IPS-18a (cell line): Measurements from ENCODE around the gene TAX1BP3.

Experiments used
- H3K27ac ChIP-seq: one replicate; pipeline ENCODE4 v1.5.1; 2013; ENCODE audit warnings: low read length
- H3K27me3 ChIP-seq: one replicate; pipeline ENCODE4 v1.6.1; 2013; ENCODE audit warnings: mild to moderate bottlenecking, low read length; ENCODE audit not compliant: control insufficient read depth, insufficient read depth
- H3K36me3 ChIP-seq: one replicate; pipeline ENCODE4 v1.6.1; 2013; ENCODE audit warnings: low read depth, low read length; ENCODE audit not compliant: control insufficient read depth
- H3K4me1 ChIP-seq: one replicate; pipeline ENCODE4 v1.6.1; 2013; ENCODE audit warnings: low read depth, low read length; ENCODE audit not compliant: control insufficient read depth
- H3K4me3 ChIP-seq: one replicate; pipeline ENCODE4 v1.5.1; 2013; ENCODE audit warnings: low read length
- H3K9ac ChIP-seq: one replicate; pipeline ENCODE4 v1.6.1; 2013; ENCODE audit warnings: mild to moderate bottlenecking, low read length, moderate library complexity
- H3K9me3 ChIP-seq: one replicate; pipeline ENCODE4 v1.6.1; 2013; ENCODE audit warnings: low read depth, low read length; ENCODE audit not compliant: control insufficient read depth

TAX1BP3 gene

GRCh38 chr17:3695723-3696411 lies 27.5 kb upstream of the TAX1BP3 start, which contains the start of gene P2RX5:
TSS of gene P2RX5 (minus strand) at chr17:3696155. CDS start at chr17:3696005, 150 bp downstream.
- Histone ChIP-seq H3K27me3 (peaks cover 32% of the 10 kb centered on the region), H3K36me3 (no peaks in the 10 kb centered on the region), H3K27ac (no peak within 1 kb of the TSS), H3K9ac (peak within 1 kb of the TSS; percentile 11), H3K4me3 (peak within 1 kb of the TSS; percentile 43), H3K4me1 (peaks cover 6% of the 10 kb centered on the region), H3K9me3 (no peaks in the 10 kb centered on the region)

GRCh38 chr17:3695129-3695722 lies 26.8 kb upstream of the TAX1BP3 start:
- Histone ChIP-seq H3K9ac (no peak overlapping the region), H3K27me3 (peaks cover 32% of the 10 kb centered on the region), H3K36me3 (no peaks in the 10 kb centered on the region), H3K4me3 (peak overlapping the region; percentile 43), H3K9me3 (no peaks in the 10 kb centered on the region), H3K4me1 (peaks cover 6% of the 10 kb centered on the region), H3K27ac (no peak overlapping the region)

GRCh38 chr17:3693829-3694231 lies 25.5 kb upstream of the TAX1BP3 start:
- H3K9ac ChIP-seq, result no peak overlapping the region
- no peak overlapping the region for H3K27ac ChIP-seq
- no peaks in the 10 kb centered on the region for H3K9me3 ChIP-seq
- peaks cover 6% of the 10 kb centered on the region for H3K4me1 ChIP-seq
- no peak overlapping the region for H3K4me3 ChIP-seq
- H3K36me3 ChIP-seq, result no peaks in the 10 kb centered on the region
- peaks cover 32% of the 10 kb centered on the region for H3K27me3 ChIP-seq

GRCh38 chr17:3693141-3693540 lies 24.8 kb upstream of the TAX1BP3 start:
- Histone ChIP-seq H3K27me3 (peaks cover 32% of the 10 kb centered on the region), H3K4me3 (no peak overlapping the region), H3K9me3 (no peaks in the 10 kb centered on the region), H3K27ac (no peak overlapping the region), H3K4me1 (peaks cover 6% of the 10 kb centered on the region), H3K36me3 (no peaks in the 10 kb centered on the region), H3K9ac (no peak overlapping the region)

- no peak overlapping the region for H3K9ac ChIP-seq
- H3K27me3 ChIP-seq, result peaks cover 29% of the 10 kb centered on the region
- H3K4me3 ChIP-seq, result no peak overlapping the region
- no peak overlapping the region for H3K27ac ChIP-seq
- H3K4me1 ChIP-seq, result peaks cover 6% of the 10 kb centered on the region
- H3K9me3 ChIP-seq, result no peaks in the 10 kb centered on the region
- H3K36me3 ChIP-seq, result no peaks in the 10 kb centered on the region
Measured at GRCh38 chr17:3692346-3692745, 24.0 kb upstream of the TAX1BP3 start.

- H3K9me3 ChIP-seq, result no peaks in the 10 kb centered on the region
- peaks cover 6% of the 10 kb centered on the region for H3K4me1 ChIP-seq
- peaks cover 24% of the 10 kb centered on the region for H3K27me3 ChIP-seq
- H3K27ac ChIP-seq, result no peak overlapping the region
- no peak overlapping the region for H3K9ac ChIP-seq
- H3K4me3 ChIP-seq, result no peak overlapping the region
- no peaks in the 10 kb centered on the region for H3K36me3 ChIP-seq
Measured at GRCh38 chr17:3691617-3692067, 23.3 kb upstream of the TAX1BP3 start.

GRCh38 chr17:3690094-3690715 lies 21.8 kb upstream of the TAX1BP3 start:
- no peak overlapping the region for H3K4me3 ChIP-seq
- H3K4me1 ChIP-seq, result peaks cover 6% of the 10 kb centered on the region
- H3K36me3 ChIP-seq, result no peaks in the 10 kb centered on the region

GRCh38 chr17:3689262-3690093 lies 21.1 kb upstream of the TAX1BP3 start:
- Histone ChIP-seq H3K4me1 (peaks cover under 1% of the 10 kb centered on the region), H3K4me3 (no peak overlapping the region)

More at GRCh38 chr17:3690094-3690715, 21.8 kb upstream of the TAX1BP3 start:
- Histone ChIP-seq H3K9ac (no peak overlapping the region), H3K27me3 (peaks cover 11% of the 10 kb centered on the region), H3K9me3 (no peaks in the 10 kb centered on the region), H3K27ac (no peak overlapping the region)

GRCh38 chr17:3688852-3689261 lies 20.5 kb upstream of the TAX1BP3 start:
- no peak overlapping the region for H3K4me3 ChIP-seq
- no peak overlapping the region for H3K27ac ChIP-seq
- no peaks in the 10 kb centered on the region for H3K4me1 ChIP-seq
- H3K27me3 ChIP-seq, result no peaks in the 10 kb centered on the region
- no peaks in the 10 kb centered on the region for H3K36me3 ChIP-seq
- no peak overlapping the region for H3K9ac ChIP-seq
- H3K9me3 ChIP-seq, result no peaks in the 10 kb centered on the region

More at GRCh38 chr17:3689262-3690093, 21.1 kb upstream of the TAX1BP3 start:
- Histone ChIP-seq H3K9me3 (no peaks in the 10 kb centered on the region), H3K9ac (no peak overlapping the region), H3K27me3 (peaks cover 4% of the 10 kb centered on the region), H3K27ac (no peak overlapping the region), H3K36me3 (no peaks in the 10 kb centered on the region)

- Histone ChIP-seq H3K4me3 (no peak overlapping the region), H3K9ac (no peak overlapping the region), H3K36me3 (no peaks in the 10 kb centered on the region), H3K4me1 (no peaks in the 10 kb centered on the region), H3K9me3 (no peaks in the 10 kb centered on the region), H3K27me3 (no peaks in the 10 kb centered on the region), H3K27ac (no peak overlapping the region)
Measured at GRCh38 chr17:3688027-3688553, 19.7 kb upstream of the TAX1BP3 start.

GRCh38 chr17:3685174-3685573 lies 16.8 kb upstream of the TAX1BP3 start:
- H3K4me3 ChIP-seq, result no peak overlapping the region
- H3K27ac ChIP-seq, result no peak overlapping the region
- H3K9ac ChIP-seq, result no peak overlapping the region
- H3K9me3 ChIP-seq, result no peaks in the 10 kb centered on the region
- no peaks in the 10 kb centered on the region for H3K36me3 ChIP-seq
- H3K4me1 ChIP-seq, result no peaks in the 10 kb centered on the region
- no peaks in the 10 kb centered on the region for H3K27me3 ChIP-seq
